ENCODE results near the gene CCL17.

The CCL17 gene

GRCh38 chr16:57446531-57447185 lies 42.1 kb downstream of the CCL17 start:
- no peak overlapping the region for H2BK120ac ChIP-seq (ENCODE audit: low read depth, low read length)
- peak overlapping the region; percentile 90 for H3K4me2 ChIP-seq (ENCODE audit: insufficient read depth, low read length, poor library complexity, severe bottlenecking)
- no CpG with 5 or more reads among the region's 28 CpGs for WGBS, 2 donors (ENCODE audit: extremely low coverage in 2 of 2, insufficient read length in 2 of 2, insufficient replicate concordance in 1 of 2)
- H3K23ac ChIP-seq (ENCODE audit: low read depth, low read length, poor library complexity): peak overlapping the region; percentile 87
- no peak overlapping the region for H2BK15ac ChIP-seq (ENCODE audit: low read length)
- peak overlapping the region; percentile 96 for H3K9ac ChIP-seq (ENCODE audit: low read depth, low read length, poor library complexity)
- peaks cover 0 to 23% of the 10 kb centered on the region in 2 donors for H3K36me3 ChIP-seq (replicated peaks in 1 of 2; ENCODE audit: control insufficient read depth in 2 of 2, insufficient read depth in 2 of 2, low read length in 2 of 2)
- peaks cover 0 to 2% of the 10 kb centered on the region in 2 donors for H3K9me3 ChIP-seq (replicated peaks in 1 of 2; ENCODE audit: control insufficient read depth in 2 of 2, insufficient read depth in 1 of 2, low read depth in 1 of 2, low read length in 2 of 2)
- peak overlapping the region; percentile 65 to 96 for H3K4me3 ChIP-seq (ENCODE audit: low read length in 2 of 2)
- no peak overlapping the region for H4K91ac ChIP-seq (ENCODE audit: low read depth, low read length, poor library complexity)
- peak overlapping the region; percentile 27 for H3K4ac ChIP-seq (ENCODE audit: low read length)
- H2AK5ac ChIP-seq (ENCODE audit: low read depth, low read length): peak overlapping the region; percentile 25
- H2AFZ ChIP-seq (ENCODE audit: low read length): peak overlapping the region; percentile 91
- H3K79me1 ChIP-seq (ENCODE audit: low read depth, low read length): peaks cover 6% of the 10 kb centered on the region
- H3K4me1 ChIP-seq (ENCODE audit: control insufficient read depth in 2 of 2, insufficient read depth in 1 of 2, low read depth in 1 of 2, low read length in 2 of 2): peaks cover 5% of the 10 kb centered on the region in 2 donors
- H3K14ac ChIP-seq (ENCODE audit: low read length): no peak overlapping the region
- no peak overlapping the region for H3K27ac ChIP-seq (replicated peaks; ENCODE audit: low read length)
- peak overlapping the region; percentile 9 for H2BK5ac ChIP-seq (ENCODE audit: low read length)
- H4K8ac ChIP-seq (ENCODE audit: low read depth, low read length): no peak overlapping the region
- H2BK12ac ChIP-seq (ENCODE audit: low read length): peak overlapping the region; percentile 31
- no peak for DNase-seq (ENCODE audit: low spot score)
- H3K27me3 ChIP-seq (ENCODE audit: control insufficient read depth in 3 of 3, insufficient read depth in 3 of 3, low read depth in 1 of 3, low read length in 3 of 3): no peaks in the 10 kb centered on the region
- peak overlapping the region; percentile 96 for H3K18ac ChIP-seq (ENCODE audit: low read length)

GRCh38 chr16:57447186-57447962 lies 42.8 kb downstream of the CCL17 start, which contains the start of the genes CIAPIN1 and COQ9:
Gene CIAPIN1, minus strand, starts transcription at chr16:57447385. Its CDS starts 6,457 bp downstream, at chr16:57440928.
Gene COQ9, plus strand, starts transcription at chr16:57447479. Its CDS starts 27 bp downstream, at chr16:57447506.
- H3K4ac ChIP-seq (ENCODE audit: low read length): peak within 1 kb of the TSS; percentile 27
- peak within 1 kb of the TSS; percentile 9 for H2BK5ac ChIP-seq (ENCODE audit: low read length)
- H3K4me3 ChIP-seq (ENCODE audit: low read length in 2 of 2): peak within 1 kb of the TSS; percentile 65 to 96
- H2BK120ac ChIP-seq (ENCODE audit: low read depth, low read length): no peak within 1 kb of the TSS
- peak within 1 kb of the TSS; percentile 98 for H4K8ac ChIP-seq (ENCODE audit: low read depth, low read length)
- H2AK5ac ChIP-seq (ENCODE audit: low read depth, low read length): peak within 1 kb of the TSS; percentile 58
- peaks cover 5% of the 10 kb centered on the region in 2 donors for H3K4me1 ChIP-seq (ENCODE audit: control insufficient read depth in 2 of 2, insufficient read depth in 1 of 2, low read depth in 1 of 2, low read length in 2 of 2)
- peak within 1 kb of the TSS; percentile 58 for H2BK12ac ChIP-seq (ENCODE audit: low read length)
- no peaks in the 10 kb centered on the region for H3K27me3 ChIP-seq (ENCODE audit: control insufficient read depth in 3 of 3, insufficient read depth in 3 of 3, low read depth in 1 of 3, low read length in 3 of 3)
- peaks cover 2 to 29% of the 10 kb centered on the region in 2 donors for H3K36me3 ChIP-seq (replicated peaks in 1 of 2; ENCODE audit: control insufficient read depth in 2 of 2, insufficient read depth in 2 of 2, low read length in 2 of 2)
- peak within 1 kb of the TSS; percentile 87 for H3K23ac ChIP-seq (ENCODE audit: low read depth, low read length, poor library complexity)
- peak within 1 kb of the TSS; percentile 91 for H2AFZ ChIP-seq (ENCODE audit: low read length)
- H3K18ac ChIP-seq (ENCODE audit: low read length): peak within 1 kb of the TSS; percentile 99
- no peak within 1 kb of the TSS for H4K91ac ChIP-seq (ENCODE audit: low read depth, low read length, poor library complexity)
- peaks cover 0 to 2% of the 10 kb centered on the region in 2 donors for H3K9me3 ChIP-seq (replicated peaks in 1 of 2; ENCODE audit: control insufficient read depth in 2 of 2, insufficient read depth in 1 of 2, low read depth in 1 of 2, low read length in 2 of 2)
- H3K14ac ChIP-seq (ENCODE audit: low read length): peak within 1 kb of the TSS; percentile 96
- H3K4me2 ChIP-seq (ENCODE audit: insufficient read depth, low read length, poor library complexity, severe bottlenecking): peak within 1 kb of the TSS; percentile 92
- no peak within 1 kb of the TSS for H3K27ac ChIP-seq (replicated peaks; ENCODE audit: low read length)
- H2BK15ac ChIP-seq (ENCODE audit: low read length): peak within 1 kb of the TSS; percentile 72
- peak; percentile 84 for DNase-seq (ENCODE audit: low spot score)
- peak within 1 kb of the TSS; percentile 96 for H3K9ac ChIP-seq (ENCODE audit: low read depth, low read length, poor library complexity)
- no CpG with 5 or more reads among the region's 68 CpGs for WGBS, 2 donors (ENCODE audit: extremely low coverage in 2 of 2, insufficient read length in 2 of 2, insufficient replicate concordance in 1 of 2)
- H3K79me1 ChIP-seq (ENCODE audit: low read depth, low read length): peaks cover 6% of the 10 kb centered on the region

GRCh38 chr16:57452021-57452420 lies 47.5 kb downstream of the CCL17 start:
- no peak overlapping the region for H2BK5ac ChIP-seq (ENCODE audit: low read length)
- H3K36me3 ChIP-seq (replicated peaks in 1 of 2; ENCODE audit: control insufficient read depth in 2 of 2, insufficient read depth in 2 of 2, low read length in 2 of 2): peaks cover 9 to 69% of the 10 kb centered on the region in 2 donors
- H2BK15ac ChIP-seq (ENCODE audit: low read length): no peak overlapping the region
- no peak overlapping the region for H3K4me3 ChIP-seq (ENCODE audit: low read length in 2 of 2)
- H3K18ac ChIP-seq (ENCODE audit: low read length): no peak overlapping the region
- no peak overlapping the region for H3K9ac ChIP-seq (ENCODE audit: low read depth, low read length, poor library complexity)
- no peak overlapping the region for H2BK12ac ChIP-seq (ENCODE audit: low read length)
- no CpG with 5 or more reads among the region's 10 CpGs for WGBS, 2 donors (ENCODE audit: extremely low coverage in 2 of 2, insufficient read length in 2 of 2, insufficient replicate concordance in 1 of 2)
- no peaks in the 10 kb centered on the region for H3K27me3 ChIP-seq (ENCODE audit: control insufficient read depth in 3 of 3, insufficient read depth in 3 of 3, low read depth in 1 of 3, low read length in 3 of 3)
- no peak overlapping the region for H3K4me2 ChIP-seq (ENCODE audit: insufficient read depth, low read length, poor library complexity, severe bottlenecking)
- no peak overlapping the region for H4K8ac ChIP-seq (ENCODE audit: low read depth, low read length)
- no peaks in the 10 kb centered on the region for H3K9me3 ChIP-seq (replicated peaks in 1 of 2; ENCODE audit: control insufficient read depth in 2 of 2, insufficient read depth in 1 of 2, low read depth in 1 of 2, low read length in 2 of 2)
- H2AK5ac ChIP-seq (ENCODE audit: low read depth, low read length): no peak overlapping the region
- H3K79me1 ChIP-seq (ENCODE audit: low read depth, low read length): no peaks in the 10 kb centered on the region
- H3K23ac ChIP-seq (ENCODE audit: low read depth, low read length, poor library complexity): no peak overlapping the region
- H3K27ac ChIP-seq (replicated peaks; ENCODE audit: low read length): no peak overlapping the region
- H3K4ac ChIP-seq (ENCODE audit: low read length): no peak overlapping the region
- DNase-seq (ENCODE audit: low spot score): no peak
- H3K14ac ChIP-seq (ENCODE audit: low read length): no peak overlapping the region
- H2AFZ ChIP-seq (ENCODE audit: low read length): no peak overlapping the region
- peaks cover 0 to 1% of the 10 kb centered on the region in 2 donors for H3K4me1 ChIP-seq (ENCODE audit: control insufficient read depth in 2 of 2, insufficient read depth in 1 of 2, low read depth in 1 of 2, low read length in 2 of 2)
- H4K91ac ChIP-seq (ENCODE audit: low read depth, low read length, poor library complexity): no peak overlapping the region
- no peak overlapping the region for H2BK120ac ChIP-seq (ENCODE audit: low read depth, low read length)
